ENCODE data around the gene SCN8A. TPM values are rescaled to one million over a fixed set of nuclear protein-coding genes. Genes with fewer than 3 reads are reported as not detected.

Gene SCN8A
- total and polyA plus RNA-seq, 4 donors, result 0.06 to 0.77 (median 0.26) TPM

- Histone ChIP-seq H3K4me3 (peak within 1 kb of the TSS; percentile 21), H3K9ac (ENCODE audit: insufficient read depth in 1 of 2, low read length in 2 of 2) (no peak within 1 kb of the TSS), H3K4me1 (ENCODE audit: control insufficient read depth in 5 of 5, insufficient read depth in 5 of 5, low read length in 5 of 5) (peaks cover 0 to 19% (median 7%) of the 10 kb centered on the region in 5 donors), H3K27ac (ENCODE audit: low read depth in 1 of 2, low read length in 1 of 2) (peak within 1 kb of the TSS; percentile 30 to 42), H3K27me3 (ENCODE audit: control insufficient read depth in 3 of 3, insufficient read depth in 3 of 3, low read length in 2 of 3) (peaks cover 0 to 4% (median 3%) of the 10 kb centered on the region in 3 donors), H3K36me3 (ENCODE audit: control insufficient read depth in 4 of 4, insufficient read depth in 4 of 4, low read length in 4 of 4) (no peaks in the 10 kb centered on the region), H3K9me3 (ENCODE audit: control insufficient read depth in 4 of 4, insufficient read depth in 3 of 4, low read length in 3 of 4) (peaks cover 0 to 2% (median 0%) of the 10 kb centered on the region in 4 donors)
- 3 to 7% methylated on average over 6 to 51 of the region's 51 CpGs for WGBS, 2 donors
- no peak for TF ChIP-seq CTCF (IDR thresholded peaks at IDR 0.05; ENCODE audit: control extremely low read depth, extremely low read depth)
- no peak for ATAC-seq (ENCODE audit: insufficient read depth, low FRiP score)
- no peak for DNase-seq
These were observed 257.3 kb downstream of the SCN8A start, which contains the start of gene FIGNL2 for GRCh38 chr12:51848326-51848727. Gene FIGNL2 (minus strand): TSS chr12:51848718. CDS start chr12:51822413, 26,305 bp downstream.

- DNase-seq (peak; percentile 53 to 74 (median 61)), ATAC-seq (ENCODE audit: insufficient read depth, low FRiP score) (no peak)
- Histone ChIP-seq H3K4me1 (ENCODE audit: control insufficient read depth in 5 of 5, insufficient read depth in 5 of 5, low read length in 5 of 5) (peaks cover 0 to 19% (median 7%) of the 10 kb centered on the region in 5 donors), H3K36me3 (ENCODE audit: control insufficient read depth in 4 of 4, insufficient read depth in 4 of 4, low read length in 4 of 4) (no peaks in the 10 kb centered on the region), H3K27me3 (ENCODE audit: control insufficient read depth in 3 of 3, insufficient read depth in 3 of 3, low read length in 2 of 3) (peaks cover 0 to 4% (median 3%) of the 10 kb centered on the region in 3 donors), H3K27ac (ENCODE audit: low read depth in 1 of 2, low read length in 1 of 2) (peak overlapping the region; percentile 23 to 34), H3K4me3 (peak overlapping the region; percentile 3), H3K9ac (ENCODE audit: insufficient read depth in 1 of 2, low read length in 2 of 2) (no peak overlapping the region), H3K9me3 (ENCODE audit: control insufficient read depth in 4 of 4, insufficient read depth in 3 of 4, low read length in 3 of 4) (peaks cover 0 to 2% (median 0%) of the 10 kb centered on the region in 4 donors)
- 43 to 71% methylated on average over 45 to 53 of the region's 57 CpGs for whole genome bisulfite sequencing, 2 donors
- TF ChIP-seq CTCF (IDR thresholded peaks at IDR 0.05; ENCODE audit: control extremely low read depth, extremely low read depth), result no peak
These were observed 258.1 kb downstream of the SCN8A start for GRCh38 chr12:51848841-51849735.

- 80 to 84% methylated on average over 8 of the region's 8 CpGs for WGBS, 2 donors
- no peak for ATAC-seq (ENCODE audit: insufficient read depth, low FRiP score)
- DNase-seq, result no peak
- Histone ChIP-seq H3K36me3 (ENCODE audit: control insufficient read depth in 4 of 4, insufficient read depth in 4 of 4, low read length in 4 of 4) (no peaks in the 10 kb centered on the region), H3K9ac (ENCODE audit: insufficient read depth in 1 of 2, low read length in 2 of 2) (no peak overlapping the region), H3K27me3 (ENCODE audit: control insufficient read depth in 3 of 3, insufficient read depth in 3 of 3, low read length in 2 of 3) (peaks cover 0 to 4% (median 3%) of the 10 kb centered on the region in 3 donors), H3K9me3 (ENCODE audit: control insufficient read depth in 4 of 4, insufficient read depth in 3 of 4, low read length in 3 of 4) (peaks cover 0 to 2% (median 0%) of the 10 kb centered on the region in 4 donors), H3K4me3 (no peak overlapping the region), H3K4me1 (ENCODE audit: control insufficient read depth in 5 of 5, insufficient read depth in 5 of 5, low read length in 5 of 5) (peaks cover 0 to 19% (median 7%) of the 10 kb centered on the region in 5 donors), H3K27ac (ENCODE audit: low read depth in 1 of 2, low read length in 1 of 2) (peak overlapping the region in 1 of 2 donors; percentile 34)
- no peak for TF ChIP-seq CTCF (IDR thresholded peaks at IDR 0.05; ENCODE audit: control extremely low read depth, extremely low read depth)
These were observed 259.3 kb downstream of the SCN8A start for GRCh38 chr12:51850081-51850964.
